ENCODE measurements around the gene GJB5. TPM values are rescaled to one million over a fixed set of nuclear protein-coding genes. Genes with fewer than 3 reads are reported as not detected.
"Not testable (repeated sequence)": the region's sequence is repeated elsewhere in the genome, so short reads cannot be mapped to it uniquely, and the experiment has no call there.

The GJB5 gene
- total and polyA plus RNA-seq, 4 donors, result 0.23 TPM; not detected in 3

DNA sequence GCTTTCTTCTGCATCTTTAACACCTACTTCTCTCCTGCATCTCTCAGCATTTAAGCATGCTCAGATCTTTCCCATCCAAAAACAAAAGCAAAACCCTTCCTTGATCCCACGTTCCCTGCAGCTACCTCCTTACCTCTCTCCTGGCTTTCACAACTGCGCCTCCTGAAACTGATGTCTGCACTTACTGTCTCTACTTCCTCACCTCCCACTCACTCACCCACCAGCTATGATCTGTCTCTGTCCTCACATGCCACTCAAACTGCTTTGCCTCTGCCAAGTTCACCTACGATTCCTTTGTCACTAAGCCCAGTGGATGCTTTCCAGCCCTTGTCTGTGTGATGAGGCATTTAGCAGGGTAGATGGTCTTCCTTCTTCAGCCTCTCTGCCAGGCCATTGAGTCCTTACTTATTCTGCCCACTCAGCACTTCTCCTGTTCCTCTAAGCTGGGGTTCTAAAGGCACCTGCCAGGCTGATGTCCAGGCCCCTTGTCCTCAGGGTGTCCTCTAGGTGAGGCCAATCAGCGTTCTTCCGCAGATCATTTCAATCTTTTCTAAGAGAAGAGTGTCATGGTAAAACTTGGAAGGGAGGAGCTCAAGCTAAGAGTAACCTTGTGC lies 16.2 kb downstream of the GJB5 start:
- 92% methylated on average over 5 of the region's 5 CpGs for WGBS (ENCODE audit: insufficient coverage)
- Histone ChIP-seq H3K4me3 (ENCODE audit: low read depth, low read length) (no peak overlapping the region), H3K9me3 (ENCODE audit: control insufficient read depth, insufficient read depth, low read length) (no peaks in the 10 kb centered on the region), H3K27me3 (ENCODE audit: control insufficient read depth, insufficient read depth, low read length) (no peaks in the 10 kb centered on the region), H3K27ac (ENCODE audit: low read depth, low read length) (no peak overlapping the region), H3K36me3 (ENCODE audit: control insufficient read depth, insufficient read depth, low read length) (no peaks in the 10 kb centered on the region), H3K4me1 (ENCODE audit: control insufficient read depth, insufficient read depth, low read length) (no peaks in the 10 kb centered on the region)
- DNase-seq (ENCODE audit: low read depth in 4 of 6, low spot score in 6 of 6), result no peak

DNA sequence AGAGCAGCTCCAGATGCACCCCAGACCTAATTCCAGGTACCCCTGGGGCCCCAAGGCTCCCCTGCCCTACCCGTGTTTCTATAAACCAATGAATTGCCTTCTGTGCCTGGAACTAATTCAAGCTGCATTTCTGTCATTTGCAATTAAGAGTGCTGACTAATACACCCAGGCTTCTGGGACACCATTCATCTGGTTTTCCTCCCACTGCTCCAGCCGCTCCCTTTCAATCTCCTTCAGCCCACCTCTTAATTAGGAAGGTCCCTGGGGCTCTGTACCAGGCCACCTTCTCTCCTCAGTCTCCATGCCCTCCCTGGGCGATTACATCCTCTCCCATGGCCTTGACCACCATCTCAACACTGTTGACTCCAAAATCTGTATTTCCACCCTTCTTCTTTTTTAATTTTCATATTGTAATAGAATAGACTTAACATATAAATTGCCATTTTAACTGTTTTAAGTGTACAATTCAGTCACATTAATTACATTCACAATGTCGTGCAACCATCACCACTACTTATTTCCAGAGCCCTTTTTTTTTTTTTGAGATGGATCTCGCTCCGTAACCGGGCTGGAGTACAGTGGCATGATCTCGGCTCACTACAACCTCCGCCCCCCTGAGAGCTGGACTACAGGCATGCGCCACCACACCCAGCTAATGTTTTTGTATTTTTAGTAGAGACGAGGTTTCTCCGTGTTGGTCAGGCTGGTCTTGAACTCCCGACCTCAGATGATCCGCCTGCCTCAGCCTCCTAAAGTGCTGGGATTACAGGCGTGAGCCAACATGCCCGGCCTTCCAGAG lies 16.9 kb downstream of the GJB5 start:
- no peaks in the 10 kb centered on the region for H3K36me3 ChIP-seq (ENCODE audit: control insufficient read depth, insufficient read depth, low read length)
- no peak overlapping the region for H3K4me3 ChIP-seq (ENCODE audit: low read depth, low read length)
- no peaks in the 10 kb centered on the region for H3K4me1 ChIP-seq (ENCODE audit: control insufficient read depth, insufficient read depth, low read length)
- H3K27ac ChIP-seq (ENCODE audit: low read depth, low read length), result no peak overlapping the region
- no peak for DNase-seq (ENCODE audit: low read depth in 4 of 6, low spot score in 6 of 6)
- no peaks in the 10 kb centered on the region for H3K9me3 ChIP-seq (ENCODE audit: control insufficient read depth, insufficient read depth, low read length)
- H3K27me3 ChIP-seq (ENCODE audit: control insufficient read depth, insufficient read depth, low read length), result no peaks in the 10 kb centered on the region
- 84% methylated on average over 8 of the region's 16 CpGs for WGBS (ENCODE audit: insufficient coverage)

DNA sequence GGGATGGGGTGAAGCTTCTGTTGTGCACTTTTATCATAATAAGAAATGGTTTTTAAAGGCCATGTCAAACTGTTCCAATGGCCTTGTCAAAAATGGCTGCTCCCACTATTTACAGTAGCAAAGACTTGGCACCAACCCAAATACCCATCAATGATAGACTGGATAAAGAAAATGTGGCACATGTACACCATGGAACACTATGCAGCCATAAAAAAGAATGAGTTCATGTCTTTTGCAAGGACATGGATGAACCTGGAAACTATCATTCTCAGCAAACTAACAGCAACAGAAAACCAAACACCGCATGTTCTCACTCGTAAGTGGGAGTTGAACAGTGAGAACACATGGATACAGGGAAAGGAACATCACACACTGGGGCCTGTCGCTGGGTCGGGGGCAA lies 18.3 kb downstream of the GJB5 start:
- H3K27me3 ChIP-seq (ENCODE audit: control insufficient read depth, insufficient read depth, low read length); H3K27ac ChIP-seq (ENCODE audit: low read depth, low read length); H3K9me3 ChIP-seq (ENCODE audit: control insufficient read depth, insufficient read depth, low read length); H3K4me1 ChIP-seq (ENCODE audit: control insufficient read depth, insufficient read depth, low read length); DNase-seq (ENCODE audit: low read depth in 4 of 6, low spot score in 6 of 6); H3K4me3 ChIP-seq (ENCODE audit: low read depth, low read length); H3K36me3 ChIP-seq (ENCODE audit: control insufficient read depth, insufficient read depth, low read length): not testable (repeated sequence)
- 92% methylated on average over 2 of the region's 4 CpGs for WGBS (ENCODE audit: insufficient coverage)

DNA sequence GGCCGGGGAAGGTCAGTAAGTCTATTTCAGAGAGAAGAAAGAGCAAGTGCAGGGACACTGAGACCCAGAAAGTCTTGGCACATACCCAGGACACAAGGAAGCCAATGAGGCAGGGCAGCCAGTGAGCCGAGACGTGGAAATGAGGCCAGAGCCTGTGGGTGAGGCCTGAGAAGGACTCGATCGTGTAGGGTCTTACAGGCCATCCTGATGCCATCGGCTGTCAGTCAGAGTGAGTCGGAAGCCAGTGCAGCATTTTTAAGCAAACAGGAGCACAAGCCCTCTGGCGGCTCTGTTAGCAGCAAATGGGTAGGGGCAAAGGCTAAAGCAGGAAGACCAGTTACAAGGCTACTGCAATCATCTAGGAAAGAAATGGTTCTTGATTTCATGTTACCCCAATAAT lies 20.1 kb downstream of the GJB5 start:
- Histone ChIP-seq H3K27ac (ENCODE audit: low read depth, low read length) (no peak overlapping the region), H3K9me3 (ENCODE audit: control insufficient read depth, insufficient read depth, low read length) (no peaks in the 10 kb centered on the region), H3K36me3 (ENCODE audit: control insufficient read depth, insufficient read depth, low read length) (no peaks in the 10 kb centered on the region), H3K4me1 (ENCODE audit: control insufficient read depth, insufficient read depth, low read length) (no peaks in the 10 kb centered on the region), H3K4me3 (ENCODE audit: low read depth, low read length) (no peak overlapping the region), H3K27me3 (ENCODE audit: control insufficient read depth, insufficient read depth, low read length) (peaks cover 8% of the 10 kb centered on the region)
- no peak for DNase-seq (ENCODE audit: low read depth in 4 of 6, low spot score in 6 of 6)
- WGBS (ENCODE audit: insufficient coverage), result 35% methylated on average over 8 of the region's 8 CpGs

DNA sequence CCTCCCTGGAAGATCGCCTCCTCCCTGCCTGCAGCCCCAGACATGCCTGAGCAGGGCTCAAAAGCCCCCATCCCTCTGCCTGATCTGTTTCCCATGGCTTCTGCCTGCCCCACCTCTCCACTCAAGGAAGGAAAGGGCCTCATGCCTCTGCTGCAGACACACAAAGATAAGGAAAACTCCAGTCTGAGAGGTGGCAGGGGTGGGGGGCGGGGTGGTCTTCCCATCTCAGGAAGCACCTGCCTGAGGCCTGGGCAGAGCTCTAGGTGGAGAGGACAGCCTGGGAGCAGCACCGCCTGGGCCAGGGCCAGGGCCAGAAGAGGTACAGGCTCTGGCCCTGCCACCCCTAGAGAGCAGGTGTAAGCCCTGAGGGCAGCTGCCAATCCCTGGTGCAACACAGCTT lies 22.1 kb downstream of the GJB5 start:
- no peaks in the 10 kb centered on the region for H3K9me3 ChIP-seq (ENCODE audit: control insufficient read depth, insufficient read depth, low read length)
- no peaks in the 10 kb centered on the region for H3K36me3 ChIP-seq (ENCODE audit: control insufficient read depth, insufficient read depth, low read length)
- no peak for DNase-seq (ENCODE audit: low read depth in 4 of 6, low spot score in 6 of 6)
- no peak overlapping the region for H3K27ac ChIP-seq (ENCODE audit: low read depth, low read length)
- H3K4me3 ChIP-seq (ENCODE audit: low read depth, low read length), result no peak overlapping the region
- 86% methylated on average over 3 of the region's 3 CpGs for WGBS (ENCODE audit: insufficient coverage)
- peaks cover 10% of the 10 kb centered on the region for H3K4me1 ChIP-seq (ENCODE audit: control insufficient read depth, insufficient read depth, low read length)
- H3K27me3 ChIP-seq (ENCODE audit: control insufficient read depth, insufficient read depth, low read length), result peaks cover 27% of the 10 kb centered on the region

DNA sequence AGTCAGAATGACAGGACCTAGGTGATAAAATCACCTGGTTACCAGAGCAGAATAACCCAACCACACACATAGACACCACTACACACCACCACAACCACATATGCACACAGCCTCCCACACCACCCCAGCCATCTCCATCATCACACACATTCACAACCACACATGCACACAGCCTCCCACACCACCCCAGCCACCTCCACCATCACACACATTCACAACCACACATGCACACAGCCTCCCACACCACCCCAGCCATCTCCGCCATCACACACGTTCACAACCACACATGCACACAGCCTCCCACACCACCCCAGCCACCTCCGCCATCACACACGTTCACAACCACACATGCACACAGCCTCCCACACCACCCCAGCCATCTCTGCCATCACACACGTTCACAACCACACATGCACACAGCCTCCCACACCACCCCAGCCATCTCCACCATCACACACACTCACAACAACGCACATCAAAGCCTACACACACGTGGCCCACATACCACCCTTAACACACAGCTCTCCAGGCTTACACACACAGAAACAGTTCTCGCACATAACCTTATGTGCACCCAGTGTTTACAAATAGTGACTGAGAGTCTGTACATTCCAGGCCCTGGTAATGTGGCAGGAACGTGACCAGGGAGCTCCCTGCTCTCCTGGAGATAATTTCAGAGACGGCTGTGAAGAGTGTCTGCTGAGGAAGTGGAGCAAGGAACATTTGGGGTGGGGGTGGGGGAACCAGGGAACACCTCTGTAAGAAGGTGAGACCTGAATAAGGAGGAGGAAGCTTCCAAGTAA lies 22.9 kb downstream of the GJB5 start:
- DNase-seq (ENCODE audit: low read depth in 4 of 6, low spot score in 6 of 6), result no peak
- Histone ChIP-seq H3K27ac (ENCODE audit: low read depth, low read length) (no peak overlapping the region), H3K27me3 (ENCODE audit: control insufficient read depth, insufficient read depth, low read length) (peaks cover 35% of the 10 kb centered on the region), H3K4me1 (ENCODE audit: control insufficient read depth, insufficient read depth, low read length) (peaks cover 12% of the 10 kb centered on the region), H3K36me3 (ENCODE audit: control insufficient read depth, insufficient read depth, low read length) (no peaks in the 10 kb centered on the region), H3K4me3 (ENCODE audit: low read depth, low read length) (no peak overlapping the region), H3K9me3 (ENCODE audit: control insufficient read depth, insufficient read depth, low read length) (no peaks in the 10 kb centered on the region)
- 80% methylated on average over 10 of the region's 10 CpGs for WGBS (ENCODE audit: insufficient coverage)

DNA sequence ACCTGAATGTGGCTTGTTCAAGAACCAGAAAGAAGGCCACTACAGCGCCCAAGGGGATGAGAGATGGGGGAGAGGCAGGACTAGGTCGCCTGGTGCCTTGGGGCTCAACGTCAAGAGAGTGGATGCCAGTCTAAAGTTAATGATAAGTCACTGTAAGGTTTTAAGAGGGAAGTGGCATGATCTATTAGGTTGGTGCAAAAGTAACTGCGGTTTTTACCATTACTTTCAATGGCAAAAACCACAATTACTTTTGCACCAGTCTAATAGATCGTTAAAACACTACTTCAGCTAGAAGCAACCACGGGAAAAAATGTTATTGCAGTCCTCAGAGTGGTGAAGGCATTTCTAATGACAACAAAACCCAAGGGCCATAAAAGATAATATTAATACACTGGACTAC lies 23.5 kb downstream of the GJB5 start:
- no peaks in the 10 kb centered on the region for H3K36me3 ChIP-seq (ENCODE audit: control insufficient read depth, insufficient read depth, low read length)
- H3K4me1 ChIP-seq (ENCODE audit: control insufficient read depth, insufficient read depth, low read length), result peaks cover 12% of the 10 kb centered on the region
- WGBS (ENCODE audit: insufficient coverage), result 80% methylated on average over 3 of the region's 6 CpGs
- DNase-seq (ENCODE audit: low read depth in 4 of 6, low spot score in 6 of 6), result no peak
- H3K9me3 ChIP-seq (ENCODE audit: control insufficient read depth, insufficient read depth, low read length), result no peaks in the 10 kb centered on the region
- no peak overlapping the region for H3K4me3 ChIP-seq (ENCODE audit: low read depth, low read length)
- peaks cover 41% of the 10 kb centered on the region for H3K27me3 ChIP-seq (ENCODE audit: control insufficient read depth, insufficient read depth, low read length)
- H3K27ac ChIP-seq (ENCODE audit: low read depth, low read length), result no peak overlapping the region

DNA sequence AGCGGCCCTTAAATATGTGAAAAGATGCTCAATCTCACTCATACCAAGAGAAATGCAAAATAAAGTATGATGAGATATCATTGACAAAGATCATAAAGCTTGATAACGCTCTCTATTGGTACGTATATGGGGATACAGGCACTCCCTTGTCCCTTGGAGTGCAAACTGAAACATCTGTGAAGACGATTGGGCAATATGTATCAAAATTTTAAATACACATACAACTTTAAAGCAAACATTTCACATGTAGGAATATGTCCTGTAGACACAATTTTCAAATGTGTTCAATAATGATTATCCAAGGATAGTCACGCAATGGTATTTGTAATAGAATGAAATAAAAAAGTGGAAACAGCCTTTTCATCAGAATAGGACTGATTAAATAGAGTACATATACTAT lies 24.2 kb downstream of the GJB5 start:
- no peaks in the 10 kb centered on the region for H3K9me3 ChIP-seq (ENCODE audit: control insufficient read depth, insufficient read depth, low read length)
- H3K27me3 ChIP-seq (ENCODE audit: control insufficient read depth, insufficient read depth, low read length), result peaks cover 41% of the 10 kb centered on the region
- no peak for DNase-seq (ENCODE audit: low read depth in 4 of 6, low spot score in 6 of 6)
- no CpG with 5 or more reads among the region's 5 CpGs for WGBS (ENCODE audit: insufficient coverage)
- H3K36me3 ChIP-seq (ENCODE audit: control insufficient read depth, insufficient read depth, low read length), result no peaks in the 10 kb centered on the region
- peaks cover 12% of the 10 kb centered on the region for H3K4me1 ChIP-seq (ENCODE audit: control insufficient read depth, insufficient read depth, low read length)
- no peak overlapping the region for H3K27ac ChIP-seq (ENCODE audit: low read depth, low read length)
- H3K4me3 ChIP-seq (ENCODE audit: low read depth, low read length), result no peak overlapping the region

DNA sequence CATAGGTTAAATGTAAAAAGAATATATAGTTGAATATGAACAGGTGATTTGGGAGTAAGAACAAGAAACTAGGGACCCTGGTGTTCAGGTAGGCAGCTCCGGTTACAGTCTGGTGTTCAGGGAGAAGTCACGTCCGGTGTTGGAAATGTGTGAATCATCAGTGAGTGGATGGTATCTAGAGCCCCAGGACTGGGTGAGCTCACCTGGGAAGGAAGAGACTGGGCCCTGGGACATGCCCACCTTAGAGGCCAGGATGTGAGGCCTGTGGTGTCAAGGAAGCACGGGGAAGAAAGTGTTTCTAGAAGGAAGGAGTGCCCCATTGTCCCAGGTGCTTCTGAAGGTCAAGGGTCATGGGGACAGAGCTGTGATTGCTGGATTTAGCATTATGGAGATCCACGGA lies 24.7 kb downstream of the GJB5 start:
- H3K36me3 ChIP-seq (ENCODE audit: control insufficient read depth, insufficient read depth, low read length), result no peaks in the 10 kb centered on the region
- H3K27ac ChIP-seq (ENCODE audit: low read depth, low read length), result no peak overlapping the region
- WGBS (ENCODE audit: insufficient coverage), result 85% methylated on average over 5 of the region's 5 CpGs
- DNase-seq (ENCODE audit: low read depth in 4 of 6, low spot score in 6 of 6), result no peak
- peaks cover 12% of the 10 kb centered on the region for H3K4me1 ChIP-seq (ENCODE audit: control insufficient read depth, insufficient read depth, low read length)
- no peak overlapping the region for H3K4me3 ChIP-seq (ENCODE audit: low read depth, low read length)
- peaks cover 41% of the 10 kb centered on the region for H3K27me3 ChIP-seq (ENCODE audit: control insufficient read depth, insufficient read depth, low read length)
- no peaks in the 10 kb centered on the region for H3K9me3 ChIP-seq (ENCODE audit: control insufficient read depth, insufficient read depth, low read length)

All from spinal cord (tissue), 10 donors.